Activated CD4-positive, CD25-positive, alpha-beta regulatory T cell treated with anti-CD3 and anti-CD28 coated beads, Interleukin-2, amount 50 U/mL, for 24 hours (primary cell): ENCODE data around the gene MYRF.

ENCODE experiments used
- ATAC-seq, 2 donors: fragments of 150-1000 bp; cut with Tn5 transposase; one replicate each; pipeline ENCODE4 v1.10.0; 2021; ENCODE audit warnings: mild to moderate bottlenecking in 1 of 2, moderate library complexity in 1 of 2

The MYRF gene

GRCh38 chr11:61719978-61720377 lies 32.5 kb upstream of the MYRF start:
- ATAC-seq = no peak

GRCh38 chr11:61720597-61720996 lies 31.8 kb upstream of the MYRF start:
- no peak for ATAC-seq

GRCh38 chr11:61724437-61724836 lies 28.0 kb upstream of the MYRF start:
- ATAC-seq = no peak

- ATAC-seq = no peak
Measured at GRCh38 chr11:61725781-61726231, 26.6 kb upstream of the MYRF start.

GRCh38 chr11:61726775-61727174 lies 25.7 kb upstream of the MYRF start:
- ATAC-seq = no peak

- ATAC-seq = no peak
Measured at GRCh38 chr11:61727401-61727811, 25.0 kb upstream of the MYRF start.

GRCh38 chr11:61728066-61728939 lies 24.1 kb upstream of the MYRF start:
- no peak for ATAC-seq

GRCh38 chr11:61728940-61729219 lies 23.6 kb upstream of the MYRF start:
- ATAC-seq = no peak

GRCh38 chr11:61730240-61730994 lies 22.0 kb upstream of the MYRF start:
- ATAC-seq = no peak

GRCh38 chr11:61731211-61731951 lies 21.1 kb upstream of the MYRF start:
- ATAC-seq = no peak

- ATAC-seq = no peak
Measured at GRCh38 chr11:61731952-61732675, 20.3 kb upstream of the MYRF start.

GRCh38 chr11:61732705-61733104 lies 19.7 kb upstream of the MYRF start:
- ATAC-seq = no peak

- ATAC-seq = peak; percentile 80 to 94
Measured at GRCh38 chr11:61733120-61733978, 19.1 kb upstream of the MYRF start.

GRCh38 chr11:61734767-61735166 lies 17.7 kb upstream of the MYRF start:
- no peak for ATAC-seq

GRCh38 chr11:61735391-61735790 lies 17.0 kb upstream of the MYRF start:
- ATAC-seq = no peak

GRCh38 chr11:61736310-61736709 lies 16.1 kb upstream of the MYRF start:
- ATAC-seq = no peak

GRCh38 chr11:61737131-61737530 lies 15.3 kb upstream of the MYRF start:
- ATAC-seq = no peak

GRCh38 chr11:61737636-61738386 lies 14.6 kb upstream of the MYRF start:
- no peak for ATAC-seq

- ATAC-seq = no peak
Measured at GRCh38 chr11:61738776-61739175, 13.7 kb upstream of the MYRF start.

GRCh38 chr11:61739413-61739812 lies 13.0 kb upstream of the MYRF start:
- no peak for ATAC-seq

- ATAC-seq = no peak
Measured at GRCh38 chr11:61739966-61740365, 12.5 kb upstream of the MYRF start.
